H1 (cell line): ENCODE measurements around the gene RGS11.

ENCODE experiments used
- BACH1 ChIP-seq: IDR thresholded peaks from 2 replicates; pipeline ENCODE4 v1.6.1; 2012; ENCODE audit warnings: low read length, improper control_type of control experiment
- CBX5 ChIP-seq: fragments of 300-800, 300-1000 bp; sonication (generic); IDR thresholded peaks from 2 replicates; pipeline ENCODE4 v1.7.1; 2016; ENCODE audit warnings: antibody characterized with exemption, low read length, low read depth
- CTCF ChIP-seq, 3 experiments: IDR thresholded peaks; 1 replicate in 2 of 3; 2 replicates in 1 of 3; pipeline versions ENCODE4 v1.5.1 to v1.6.1; 2011; ENCODE audit warnings: low read length in 3 of 3, mild to moderate bottlenecking in 3 of 3, inconsistent platforms in 2 of 3, low read depth in 1 of 3, moderate library complexity in 1 of 3; ENCODE audit not compliant: insufficient read depth in 1 of 3; ENCODE audit errors: control extremely low read depth in 1 of 3
- EZH2 ChIP-seq: fragments of 200-600 bp; sonication (generic); IDR thresholded peaks from 2 replicates; pipeline ENCODE4 v1.7.1; 2012; ENCODE audit warnings: low read depth, mild to moderate bottlenecking, moderate library complexity, low read length, inconsistent platforms; ENCODE audit not compliant: severe bottlenecking
- GTF2F1 ChIP-seq: IDR thresholded peaks from 2 replicates; pipeline ENCODE4 v1.6.1; 2012; ENCODE audit warnings: low read depth, low read length, improper control_type of control experiment, borderline replicate concordance
- KDM1A ChIP-seq: fragments of 200-600, 300-600 bp; sonication (generic); IDR thresholded peaks from 2 replicates; pipeline ENCODE4 v1.7.1; 2016; ENCODE audit warnings: mild to moderate bottlenecking, low read length, borderline replicate concordance
- POLR2A ChIP-seq, 2 experiments: IDR thresholded peaks; 1 replicate in 1 of 2; 2 replicates in 1 of 2; pipeline ENCODE4 v1.6.1; 2011; ENCODE audit warnings: low read depth in 2 of 2, low read length in 2 of 2, mild to moderate bottlenecking in 2 of 2; ENCODE audit errors: control extremely low read depth in 1 of 2
- SP1 ChIP-seq: IDR thresholded peaks from 2 replicates; pipeline ENCODE4 v1.6.1; 2011; ENCODE audit warnings: low read depth, low read length
- SP4 ChIP-seq: IDR thresholded peaks from 2 replicates; pipeline ENCODE4 v1.6.1; 2012; ENCODE audit warnings: low read length, inconsistent platforms

- TF ChIP-seq CTCF (IDR thresholded peaks at IDR 0.05; ENCODE audit: control extremely low read depth in 1 of 3, insufficient read depth in 1 of 3, low read depth in 1 of 3, low read length in 3 of 3) (no peak), POLR2A (IDR thresholded peaks at IDR 0.05; ENCODE audit: control extremely low read depth in 1 of 2, low read depth in 2 of 2, low read length in 2 of 2) (no peak), BACH1 (no peak), EZH2 (no peak), SP4 (no peak), CBX5 (no peak), GTF2F1 (no peak), KDM1A (no peak), SP1 (no peak)
Observed at GRCh38 chr16:306911-307370, 31.2 kb upstream of the RGS11 start.
